Sciatic nerve (tissue), 2 donors: Measurements from ENCODE around the gene ZNF514. TPM values are rescaled to one million over a fixed set of nuclear protein-coding genes. Genes with fewer than 3 reads are reported as not detected.
"Not testable (repeated sequence)": the region's sequence is repeated elsewhere in the genome, so short reads cannot be mapped to it uniquely, and the experiment has no call there.

Experiments
- ATAC-seq: fragments of 200-7000 bp; cut with Tn5 transposase; one replicate; pipeline ENCODE4 v1.9.1; 2020; ENCODE audit warnings: mild to moderate bottlenecking, moderate library complexity
- DNase-seq: peaks from one replicate; pipeline ENCODE4 v3.0.0-alpha.2; 2020; ENCODE audit warnings: low spot score
- intact Hi-C: fragments of 100-400 bp; cut with DNase I; formaldehyde crosslinking; loops from one replicate; pipeline ENCODE4 v1.14.2; 2022
- total RNA-seq: library from RNA; stranded (reverse); fragmentation: NEBNext Ultra II Directional; extraction: Animal tissue kit (Norgen Biotek cat#: 25700); gene quantifications from one replicate; pipeline ENCODE4 v1.2.1, GENCODE V29; 2021
- donor health status: DM: no; HTN: no; CAD: no.
- donor health status: DM: no; HTN: no; CAD: no.

Gene ZNF514
- total RNA-seq, result 32.9 TPM

DNA sequence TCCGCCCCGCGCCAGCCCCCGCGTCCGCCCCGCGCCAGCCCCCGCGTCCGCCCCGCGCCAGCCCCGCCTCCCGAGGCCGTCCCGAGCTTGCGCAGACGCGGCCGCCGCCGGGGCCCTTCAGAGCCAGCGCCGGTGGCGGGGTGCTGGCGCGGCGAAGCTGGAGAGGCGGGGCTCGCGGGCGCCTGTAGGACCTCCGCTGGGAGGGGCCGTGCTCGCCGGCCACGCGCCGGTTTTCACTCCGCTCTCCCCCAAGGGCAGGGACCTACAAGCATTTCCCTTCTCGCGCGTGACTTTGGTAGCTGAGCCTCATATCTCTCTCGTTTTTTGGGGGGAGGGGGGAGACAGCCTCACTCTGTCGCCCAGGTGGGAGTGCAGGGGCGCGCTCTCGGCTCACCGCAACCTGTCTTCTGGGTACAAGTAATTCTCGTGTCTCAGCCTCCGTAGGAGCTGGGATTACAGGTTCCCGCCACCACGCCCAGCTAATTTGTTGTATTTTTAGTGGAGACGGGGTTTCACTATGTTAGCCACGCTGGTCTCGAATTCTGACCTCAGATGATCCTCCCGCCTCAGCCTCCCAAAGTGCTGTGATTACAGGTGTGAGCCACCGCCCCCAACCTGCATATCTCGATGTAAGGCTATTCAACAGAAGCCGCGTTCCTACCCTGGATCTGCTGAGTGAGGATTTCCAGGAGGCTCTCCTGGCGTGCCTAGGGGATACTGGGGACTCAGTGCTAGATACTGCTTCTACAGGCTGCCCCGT, at the start of gene ZNF514:
Gene ZNF514, minus strand, starts transcription at position 159 of the 760 bp plus-strand sequence. CDS start 6,595 bp downstream, outside the sequence.
- peak; percentile 86 for DNase-seq
- peak; percentile 92 for ATAC-seq
- intact Hi-C loops, result no loop called here

DNA sequence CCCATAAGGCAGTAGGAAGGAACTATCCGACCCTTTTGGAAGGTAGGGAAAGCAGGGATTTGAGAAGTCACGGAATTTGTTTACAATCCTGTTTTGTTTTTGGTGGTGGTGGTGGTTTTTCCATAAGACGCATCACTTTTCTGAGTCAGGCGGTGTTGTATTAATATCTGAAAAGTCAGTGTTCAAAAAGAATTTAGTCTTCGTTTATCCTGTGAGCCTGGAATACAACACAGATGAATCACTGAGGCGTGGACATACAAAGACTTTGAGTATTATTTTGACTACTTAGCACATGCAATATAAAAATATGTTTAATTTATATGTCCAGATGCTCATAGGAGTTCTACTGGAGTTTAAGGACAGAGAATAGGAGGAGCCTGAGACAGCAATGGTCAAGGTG, 48.5 kb upstream of the ZNF514 start:
- DNase-seq, result no peak
- intact Hi-C loops, result no loop called here

DNA sequence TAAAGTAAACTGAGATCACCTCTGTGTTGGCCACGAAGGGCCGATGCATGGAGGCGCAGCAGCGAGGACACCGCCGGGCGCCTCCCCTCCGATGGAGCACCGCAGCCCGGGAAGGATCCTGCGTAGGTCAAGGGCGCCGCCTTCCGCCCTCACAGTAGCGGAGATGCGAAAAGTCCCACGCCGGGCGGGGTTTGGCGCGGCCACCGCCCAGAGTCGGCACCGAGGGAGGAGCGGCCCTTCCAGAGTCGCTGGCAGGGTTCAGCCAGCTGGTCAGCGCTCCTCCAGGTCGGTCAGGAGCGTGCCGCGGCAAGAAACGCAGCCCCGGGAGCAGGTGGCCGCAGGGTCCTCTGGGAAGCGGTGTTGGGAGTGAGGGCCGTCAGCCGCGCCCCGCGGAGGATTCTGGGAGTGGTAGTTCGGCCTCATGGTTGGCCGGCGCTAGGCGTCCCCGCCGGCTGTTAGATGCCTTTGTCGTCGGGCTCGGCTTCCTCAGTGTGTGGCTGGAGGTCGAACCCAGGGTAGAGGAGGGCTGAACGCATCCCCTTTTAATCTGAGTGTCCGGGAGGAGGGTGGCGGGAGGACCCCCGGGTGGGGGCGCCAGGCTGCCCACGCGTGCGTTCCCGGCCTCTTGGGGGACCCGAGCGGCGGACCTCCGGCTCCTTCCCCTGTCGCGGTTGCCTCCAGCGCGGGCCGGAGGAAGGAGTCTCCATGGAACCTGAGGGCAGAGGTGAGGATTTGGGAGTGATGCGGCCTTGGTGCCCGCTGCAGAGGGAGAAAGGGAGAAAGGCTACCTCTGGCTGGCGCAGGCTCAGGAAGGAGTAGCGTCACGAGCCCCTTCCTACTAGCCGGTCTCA, 47.7 kb upstream of the ZNF514 start, which contains the start of gene ZNF892:
Gene ZNF892, plus strand, starts transcription at position 411 of the 851 bp plus-strand sequence. Its CDS starts 295 bp downstream, at position 706.
- intact Hi-C loops, result no loop called here
- ATAC-seq, result peak; percentile 98

More for the DNA sequence above, 48.5 kb upstream of the ZNF514 start:
- no peak for ATAC-seq

DNA sequence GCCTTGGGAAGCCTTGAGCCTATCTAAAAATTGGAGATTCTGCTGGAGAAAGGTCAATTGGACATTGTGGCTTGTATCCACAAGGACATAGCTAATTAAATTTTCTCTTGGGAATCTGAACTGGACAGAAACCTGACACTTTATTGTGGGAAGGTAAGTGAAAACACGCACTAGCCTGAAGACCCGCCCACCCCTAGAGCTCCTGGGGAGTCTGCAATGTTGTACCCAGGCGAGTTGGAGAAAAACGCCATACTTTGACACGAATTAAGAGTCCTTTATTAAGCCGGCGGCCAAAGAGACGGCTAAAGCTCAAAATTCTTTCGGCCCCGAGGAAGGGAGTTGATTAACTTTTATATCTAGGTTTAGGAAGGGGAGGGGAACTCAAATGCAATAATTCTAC, 46.4 kb upstream of the ZNF514 start:
- intact Hi-C loops, result no loop called here
- ATAC-seq (no peak), DNase-seq (no peak)

More for the DNA sequence above, 47.7 kb upstream of the ZNF514 start, which contains the start of gene ZNF892:
- DNase-seq, result peak; percentile 94

DNA sequence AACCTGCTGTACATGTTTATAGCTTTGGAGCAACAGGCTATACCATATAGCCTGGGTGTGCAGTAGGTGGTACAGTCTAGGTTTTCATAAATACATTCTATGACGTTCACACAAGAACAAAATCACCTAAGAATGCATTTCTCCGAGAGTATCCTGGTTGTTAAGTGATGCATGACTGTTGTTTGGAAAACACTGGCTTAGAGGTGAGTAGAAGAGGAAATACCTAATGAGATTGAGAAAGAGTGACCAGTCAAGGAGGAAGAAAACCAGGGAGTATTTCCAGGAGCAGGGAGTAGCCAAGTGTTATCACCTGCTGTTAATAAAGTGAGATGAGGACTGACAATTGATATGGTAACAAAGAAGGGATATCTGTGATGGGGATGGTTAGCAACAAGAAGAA, 44.7 kb upstream of the ZNF514 start:
- DNase-seq (no peak), ATAC-seq (no peak)
- intact Hi-C loops, result no loop called here

DNA sequence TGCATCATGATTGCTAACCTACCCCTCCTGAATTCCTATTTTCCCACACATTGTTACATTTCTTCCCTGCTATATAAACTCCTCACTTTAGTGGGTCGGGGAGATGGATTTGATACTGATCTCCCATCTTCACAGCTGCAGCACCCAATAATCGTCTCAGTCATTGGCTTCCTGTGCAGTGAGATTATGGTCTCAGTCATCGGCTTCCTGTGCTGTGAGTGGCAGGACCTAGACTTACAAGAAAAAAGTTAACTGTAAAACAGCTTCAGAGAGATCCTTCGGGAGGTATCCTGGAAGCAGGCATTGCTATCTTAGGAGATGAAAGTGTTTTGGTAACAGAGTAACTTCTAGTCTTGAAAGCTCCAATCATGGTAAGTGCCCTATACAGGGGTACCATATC, 44.3 kb upstream of the ZNF514 start:
- DNase-seq (no peak), ATAC-seq (no peak)
- intact Hi-C loops, result no loop called here

DNA sequence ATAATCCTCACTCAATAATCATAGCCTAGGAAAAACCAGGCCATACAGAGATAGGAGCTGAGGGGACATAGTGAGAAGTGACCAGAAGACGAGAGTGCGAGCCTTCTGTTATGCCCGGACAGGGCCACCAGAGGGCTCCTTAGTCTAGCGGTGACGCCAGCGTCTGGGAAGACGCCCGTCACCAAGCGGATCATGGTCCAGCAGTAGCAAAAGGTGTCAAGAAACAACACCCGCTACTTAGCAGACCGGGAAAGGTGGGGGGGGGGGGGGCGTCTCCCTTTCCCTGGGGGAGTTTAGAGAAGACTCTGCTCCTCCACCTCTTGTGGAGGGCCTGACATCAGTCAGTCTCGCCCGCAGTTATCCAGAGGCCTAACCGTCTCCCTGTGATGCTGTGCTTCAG, 33.3 kb upstream of the ZNF514 start:
- intact Hi-C loops, ATAC-seq: not testable (repeated sequence)
- DNase-seq, result peak; percentile 81

DNA sequence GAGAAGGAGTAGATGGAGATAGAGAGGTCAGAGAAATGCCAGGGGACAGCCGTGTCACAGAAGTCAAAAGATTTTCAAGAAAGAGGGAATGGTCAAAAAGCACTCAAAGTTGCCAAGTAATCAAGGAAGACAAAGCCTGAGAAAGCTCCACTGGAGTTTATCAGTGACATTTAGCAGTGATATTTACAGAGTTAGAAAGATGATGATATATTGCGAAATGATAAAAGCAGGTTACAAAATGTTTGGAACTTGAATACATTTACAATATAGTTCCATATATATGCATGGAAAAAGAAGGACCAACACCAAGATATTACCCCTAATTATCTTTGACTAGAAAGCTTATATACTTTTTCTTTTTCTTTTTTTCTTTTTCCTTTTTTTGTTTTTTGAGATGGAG, 26.3 kb upstream of the ZNF514 start:
- ATAC-seq (no peak), DNase-seq (no peak)
- intact Hi-C loops, result no loop called here

DNA sequence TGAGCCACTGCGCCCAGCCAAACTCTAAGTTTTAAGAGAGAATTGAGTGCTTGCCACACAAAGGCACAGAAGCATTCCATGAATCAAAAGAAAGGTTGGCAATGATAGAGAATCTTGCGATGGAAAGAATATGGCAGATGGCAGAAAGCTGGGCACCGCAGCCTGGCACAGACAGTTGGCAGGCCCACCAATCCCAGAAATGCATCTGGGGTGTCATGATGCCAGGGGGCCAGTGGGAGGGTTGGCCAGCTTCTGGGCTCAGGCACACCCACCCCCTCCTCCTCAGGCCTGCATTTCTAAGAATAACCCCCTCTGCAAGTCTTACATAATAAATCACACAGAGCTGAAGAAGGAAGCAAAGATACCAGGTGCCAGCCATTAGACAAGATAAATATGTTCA, 25.5 kb upstream of the ZNF514 start:
- no peak for DNase-seq
- intact Hi-C loops, result no loop called here
- no peak for ATAC-seq

DNA sequence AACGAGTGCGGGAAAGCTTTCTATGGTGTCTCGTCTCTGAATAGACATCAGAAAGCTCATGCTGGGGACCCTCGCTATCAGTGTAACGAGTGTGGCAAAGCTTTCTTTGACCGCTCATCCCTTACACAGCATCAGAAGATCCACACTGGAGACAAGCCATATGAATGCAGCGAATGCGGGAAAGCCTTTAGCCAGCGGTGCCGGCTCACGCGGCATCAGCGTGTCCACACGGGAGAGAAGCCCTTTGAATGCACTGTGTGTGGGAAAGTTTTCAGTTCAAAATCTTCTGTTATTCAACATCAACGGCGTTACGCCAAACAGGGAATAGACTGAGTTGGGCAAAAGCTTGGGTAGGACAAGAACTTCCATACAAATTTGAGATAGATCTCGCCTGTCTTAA, 22.1 kb upstream of the ZNF514 start:
- ATAC-seq, result no peak
- intact Hi-C loops, result no loop called here

DNA sequence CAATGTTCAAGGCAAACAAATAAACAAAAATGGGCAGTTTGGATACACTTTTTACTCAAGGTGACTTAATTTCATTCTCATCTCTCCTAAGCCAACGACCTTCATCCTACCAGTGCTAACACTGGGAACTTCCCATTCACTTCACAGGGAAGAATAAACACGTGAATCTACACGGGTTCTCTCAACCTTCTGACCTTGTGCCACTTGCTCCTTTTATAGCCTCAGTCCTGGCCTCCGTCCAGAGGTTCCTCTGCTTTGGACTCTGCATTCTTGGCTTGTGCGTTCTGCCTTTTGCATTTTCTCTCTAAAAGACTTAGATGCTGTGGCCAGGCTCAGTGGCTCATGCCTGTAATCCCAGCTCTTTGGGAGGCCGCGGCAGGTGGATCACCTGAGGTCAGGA, 19.8 kb upstream of the ZNF514 start:
- DNase-seq, result no peak
- intact Hi-C loops, result no loop called here
- no peak for ATAC-seq

More for the DNA sequence above, 22.1 kb upstream of the ZNF514 start:
- no peak for DNase-seq

DNA sequence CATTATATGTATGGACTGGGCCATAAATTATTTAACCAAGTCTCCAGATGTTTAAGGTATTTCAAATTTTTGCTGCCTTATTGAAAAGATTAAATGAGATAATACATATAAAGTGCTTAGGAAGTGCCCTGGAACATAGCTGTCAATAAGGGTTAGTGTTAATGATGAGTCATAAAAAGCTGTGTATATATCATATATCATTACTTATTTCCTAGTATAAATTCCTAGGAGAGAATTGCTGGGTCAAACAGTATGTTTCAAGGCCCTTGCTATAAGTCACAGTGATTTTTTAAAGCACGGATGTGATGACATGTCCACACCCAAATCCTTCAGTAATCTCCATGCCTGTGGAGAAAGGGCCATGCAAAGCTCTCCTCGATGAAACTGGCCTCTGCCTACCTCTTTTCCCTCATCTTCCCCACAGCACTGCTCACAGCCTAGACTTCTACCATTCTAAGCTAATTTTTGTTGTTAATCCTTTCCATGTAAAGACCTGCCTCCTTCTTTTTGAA, 14.4 kb upstream of the ZNF514 start:
- DNase-seq (no peak), ATAC-seq (no peak)
- intact Hi-C loops, result no loop called here

DNA sequence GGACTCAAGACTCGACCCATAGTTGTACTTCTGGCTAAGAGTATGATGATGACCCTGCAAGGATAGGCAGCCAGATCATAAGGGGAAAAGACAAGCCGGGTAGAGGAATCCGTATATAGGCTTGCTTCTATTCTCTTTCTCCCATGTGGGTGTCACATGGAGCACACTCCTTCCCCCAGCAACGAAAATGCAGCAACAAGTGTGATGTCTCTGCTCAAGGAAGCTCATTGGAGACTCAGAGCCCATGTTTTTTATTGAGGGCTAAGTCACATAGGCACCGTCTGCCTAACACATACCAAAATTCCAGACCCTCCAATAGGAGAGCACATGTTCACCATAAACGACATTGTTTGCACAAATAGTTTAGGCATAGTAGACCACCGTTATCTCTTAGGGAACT, 12.3 kb upstream of the ZNF514 start:
- DNase-seq, result no peak
- no peak for ATAC-seq

DNA sequence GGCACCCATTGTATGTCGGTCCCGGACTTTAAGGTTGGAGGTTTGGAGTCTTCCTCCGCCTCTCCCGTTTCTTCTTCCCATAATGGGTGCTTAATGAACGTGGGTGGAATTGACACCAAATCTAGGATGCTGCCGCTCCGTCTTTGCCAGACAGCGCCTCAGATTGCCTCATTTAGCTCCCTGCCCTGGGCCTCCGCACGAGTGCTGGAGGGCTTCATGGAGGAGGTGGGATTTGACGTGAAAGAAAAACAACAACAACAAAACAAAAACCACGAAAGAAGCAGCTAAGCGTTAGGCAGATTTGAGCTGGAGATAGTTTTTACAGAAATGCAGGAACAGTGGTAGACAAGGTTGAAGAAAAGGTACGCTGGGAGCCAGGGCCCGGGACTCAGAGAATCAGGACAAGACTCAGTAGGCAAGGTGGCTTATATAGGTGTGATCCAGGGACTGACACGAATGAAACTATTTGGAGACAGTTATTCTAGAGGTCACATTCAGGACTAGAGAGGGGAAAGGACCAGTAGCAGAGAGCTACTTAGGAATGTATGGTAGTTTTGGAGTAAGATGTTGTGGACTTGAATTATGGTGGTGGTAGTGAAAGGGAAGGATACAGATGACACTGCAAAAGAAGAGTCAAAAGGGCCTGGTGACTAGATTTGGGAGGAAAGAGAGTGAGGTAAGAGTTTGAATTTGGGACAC, 6.6 kb upstream of the ZNF514 start:
- intact Hi-C loops, result no loop called here
- ATAC-seq (no peak), DNase-seq (no peak)

More for the DNA sequence above, 12.3 kb upstream of the ZNF514 start:
- intact Hi-C loops, result no loop called here

DNA sequence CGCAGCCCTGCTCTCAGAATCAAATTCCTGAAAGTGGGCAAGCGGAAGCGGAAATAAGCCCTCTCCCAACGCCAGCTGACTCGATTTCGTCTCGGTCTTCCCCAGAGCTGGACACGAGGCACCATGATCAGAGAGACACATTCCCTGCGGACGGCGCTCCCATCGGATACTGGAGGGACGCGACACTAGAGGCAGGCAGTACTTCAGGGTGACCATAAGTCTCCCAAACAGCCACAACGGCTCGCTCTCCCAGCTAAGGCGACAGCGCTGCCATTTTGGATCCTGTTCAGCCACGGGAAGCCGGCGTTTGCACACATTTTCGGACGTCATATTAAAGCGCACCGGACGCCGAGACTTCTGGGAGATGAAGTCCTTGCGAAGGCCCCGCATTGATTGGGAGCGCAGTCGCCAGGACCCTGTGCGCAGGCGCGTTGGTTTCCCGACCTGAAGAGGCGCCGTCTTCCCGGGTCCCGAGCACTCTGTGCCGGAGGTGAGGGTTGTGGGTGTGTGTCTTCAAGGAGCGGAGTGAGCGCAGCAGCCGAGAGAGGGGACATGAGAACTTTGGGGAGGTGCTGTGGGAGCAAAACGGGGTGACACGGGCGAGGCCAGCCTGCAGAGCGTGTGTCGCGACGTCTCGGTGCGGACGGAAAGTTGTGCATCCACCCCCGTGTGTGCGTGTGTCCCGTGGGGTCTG, 5.9 kb upstream of the ZNF514 start, which contains the start of gene ZNF2:
Gene ZNF2, plus strand, starts transcription at position 439 of the 694 bp plus-strand sequence. CDS start 10,418 bp downstream, outside the sequence.
- intact Hi-C loops, result no loop called here
- DNase-seq, result peak; percentile 98
- ATAC-seq, result peak; percentile 99

DNA sequence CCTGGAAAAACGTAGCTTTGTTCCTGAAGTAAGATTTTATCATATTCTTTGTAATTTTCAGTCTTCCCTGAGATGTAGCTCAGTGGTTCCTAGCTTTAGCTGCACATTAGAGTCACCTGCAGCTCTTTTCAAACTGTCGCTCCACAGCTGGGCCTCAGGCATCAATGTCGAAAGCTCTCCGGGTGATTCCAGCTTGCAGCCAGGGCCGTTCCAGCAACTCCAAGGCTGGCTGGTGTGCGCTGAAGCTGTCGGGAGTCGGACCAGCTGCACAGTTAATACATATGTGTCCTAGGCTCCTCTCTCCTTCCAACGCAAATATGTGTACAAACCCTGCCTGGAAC, 5.4 kb upstream of the ZNF514 start:
- intact Hi-C loops, result no loop called here
- DNase-seq (no peak), ATAC-seq (peak; percentile 47)

DNA sequence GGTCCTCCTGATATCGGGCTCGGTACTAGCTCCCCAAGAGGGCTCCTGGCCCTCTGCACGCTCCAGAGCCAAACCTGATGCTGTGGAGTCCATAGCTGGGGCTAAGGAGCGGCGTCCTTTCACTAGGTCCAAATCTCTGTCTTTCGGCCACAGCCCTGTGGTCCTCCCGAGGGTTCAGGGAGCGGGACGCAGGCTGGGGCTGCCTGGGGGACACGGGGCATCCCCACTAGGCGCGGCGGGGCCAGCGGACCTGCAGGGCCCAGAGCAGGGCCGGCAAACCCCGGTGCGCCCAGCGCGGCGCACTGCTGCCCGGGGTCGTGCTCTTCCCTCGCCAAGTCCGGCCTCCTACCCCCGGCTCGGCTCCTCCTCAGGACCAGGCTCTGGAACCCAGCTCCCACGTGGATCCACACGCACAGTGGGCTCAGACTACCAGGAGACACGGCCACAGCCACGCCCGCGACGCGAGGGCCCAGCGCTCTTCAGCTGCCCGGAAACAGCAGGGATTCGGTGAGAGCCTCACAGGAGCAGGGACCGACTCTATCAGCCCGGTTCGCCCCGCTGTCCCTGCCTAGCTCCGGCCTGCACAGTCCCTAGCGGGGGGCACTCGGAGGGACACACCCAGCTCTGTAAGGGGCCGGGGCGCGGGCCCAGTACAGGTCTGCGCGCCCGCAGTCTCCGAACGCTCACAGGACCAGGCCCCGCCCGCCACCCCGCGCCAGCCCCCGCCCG, 593 bp downstream of the ZNF514 start:
- peak; percentile 70 for DNase-seq
- intact Hi-C loops, result no loop called here
- ATAC-seq, result peak; percentile 63

DNA sequence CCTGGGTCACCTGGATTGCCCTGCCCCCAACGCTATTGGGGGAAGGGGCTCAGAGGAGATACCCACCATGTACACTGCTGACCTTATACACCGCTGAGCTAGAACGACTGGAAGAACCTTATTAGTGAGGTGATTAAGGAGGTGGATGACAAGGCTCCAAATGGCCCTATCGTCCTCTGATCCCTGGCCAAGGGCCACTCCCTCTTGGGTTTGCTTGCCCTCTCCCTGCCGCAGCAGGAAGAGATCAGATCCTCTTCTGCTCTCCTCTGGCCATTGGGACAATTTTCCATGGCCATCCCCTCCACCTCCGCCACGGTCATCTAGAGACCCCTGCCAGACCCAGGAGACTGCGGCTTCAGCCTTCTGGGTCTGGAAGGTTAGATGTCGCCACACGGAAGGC, 1.2 kb downstream of the ZNF514 start:
- ATAC-seq (no peak), DNase-seq (no peak)
- intact Hi-C loops, result no loop called here
